Progenitor cell of endocrine pancreas (in vitro differentiated cells): ENCODE results near the gene NDOR1. TPM values are rescaled to one million over a fixed set of nuclear protein-coding genes. Genes with fewer than 3 reads are reported as not detected.

ENCODE experiments used
- DNase-seq: peaks from one replicate; pipeline ENCODE4 v3.0.0; 2021; ENCODE audit warnings: low spot score; ENCODE audit not compliant: unreplicated experiment
- H3K27ac Mint-ChIP-seq: 2 replicates; pipeline ENCODE4 v1.8.0; 2021; ENCODE audit warnings: mild to moderate bottlenecking, moderate library complexity, mixed read lengths
- H3K27me3 Mint-ChIP-seq: 2 replicates; pipeline ENCODE4 v1.8.0; 2021; ENCODE audit warnings: mixed read lengths
- H3K36me3 Mint-ChIP-seq: 2 replicates; pipeline ENCODE4 v1.8.0; 2022; ENCODE audit warnings: mixed read lengths; ENCODE audit not compliant: insufficient read depth
- H3K4me1 Mint-ChIP-seq: 2 replicates; pipeline ENCODE4 v1.8.0; 2021; ENCODE audit warnings: low read depth, mixed read lengths
- H3K4me3 Mint-ChIP-seq: 2 replicates; pipeline ENCODE4 v1.8.0; 2021; ENCODE audit warnings: low read depth, mild to moderate bottlenecking, moderate library complexity, mixed read lengths
- H3K9me3 Mint-ChIP-seq: 2 replicates; pipeline ENCODE4 v1.8.0; 2021; ENCODE audit warnings: low read depth, mixed read lengths
- CTCF ChIP-seq: fragments of 200-600 bp; sonication (generic); IDR thresholded peaks from one replicate; pipeline ENCODE4 v1.5.0; 2021; ENCODE audit warnings: antibody characterized with exemption, mild to moderate bottlenecking; ENCODE audit not compliant: unreplicated experiment
- total RNA-seq: library from RNA; stranded (reverse); gene quantifications from 2 replicates; pipeline ENCODE4 v1.2.1, GENCODE V29; 2021

The NDOR1 gene
- total RNA-seq, 1 donor from 2014 or later, result 37.4 TPM

GRCh38 chr9:137190315-137190856, 15.1 kb upstream of the NDOR1 start:
- Mint-ChIP-seq H3K36me3 (no peaks in the 10 kb centered on the region), H3K27me3 (no peaks in the 10 kb centered on the region), H3K4me3 (peak overlapping the region; percentile 92), H3K27ac (peak overlapping the region; percentile 74), H3K4me1 (peaks cover 17% of the 10 kb centered on the region), H3K9me3 (no peaks in the 10 kb centered on the region)
- DNase-seq, result no peak
- TF ChIP-seq CTCF, result no peak

DNA sequence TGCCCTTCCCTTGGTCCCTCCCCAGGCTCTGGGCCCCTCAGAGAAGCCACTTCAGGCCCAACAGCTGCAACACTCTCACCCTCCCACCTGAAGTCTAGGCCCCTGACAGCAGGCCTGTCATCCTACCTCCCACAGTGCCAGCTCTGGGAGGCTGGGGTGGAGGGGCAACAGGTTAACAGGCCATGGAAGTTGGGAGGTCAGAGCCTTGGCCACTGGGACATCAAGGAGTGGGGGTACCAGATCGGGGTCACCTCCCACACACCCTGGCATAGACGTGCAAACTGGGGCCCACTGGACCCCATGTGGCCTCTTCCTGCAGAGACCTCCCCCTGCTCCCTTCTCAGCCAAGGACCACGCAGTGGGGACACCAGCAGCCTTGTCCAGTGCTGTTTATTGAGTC, 14.3 kb upstream of the NDOR1 start:
- Mint-ChIP-seq H3K27ac (no peak overlapping the region), H3K4me1 (peaks cover 18% of the 10 kb centered on the region), H3K27me3 (no peaks in the 10 kb centered on the region), H3K36me3 (no peaks in the 10 kb centered on the region), H3K9me3 (no peaks in the 10 kb centered on the region), H3K4me3 (no peak overlapping the region)
- TF ChIP-seq CTCF, result no peak
- DNase-seq, result no peak

- H3K27me3 Mint-ChIP-seq, result no peaks in the 10 kb centered on the region
- H3K27ac Mint-ChIP-seq, result no peak overlapping the region
- no peak for TF ChIP-seq CTCF
- DNase-seq, result no peak
- H3K4me1 Mint-ChIP-seq, result peaks cover 16% of the 10 kb centered on the region
- no peaks in the 10 kb centered on the region for H3K9me3 Mint-ChIP-seq
- H3K36me3 Mint-ChIP-seq, result no peaks in the 10 kb centered on the region
- no peak overlapping the region for H3K4me3 Mint-ChIP-seq
Observed at GRCh38 chr9:137191691-137192447, 13.6 kb upstream of the NDOR1 start.

GRCh38 chr9:137192448-137192780, 13.1 kb upstream of the NDOR1 start:
- H3K27ac Mint-ChIP-seq, result no peak overlapping the region
- no peaks in the 10 kb centered on the region for H3K9me3 Mint-ChIP-seq
- H3K36me3 Mint-ChIP-seq, result no peaks in the 10 kb centered on the region
- no peak for TF ChIP-seq CTCF
- no peak for DNase-seq
- no peak overlapping the region for H3K4me3 Mint-ChIP-seq
- H3K27me3 Mint-ChIP-seq, result no peaks in the 10 kb centered on the region
- H3K4me1 Mint-ChIP-seq, result peaks cover 14% of the 10 kb centered on the region

GRCh38 chr9:137192859-137193258, 12.6 kb upstream of the NDOR1 start:
- Mint-ChIP-seq H3K9me3 (no peaks in the 10 kb centered on the region), H3K4me3 (no peak overlapping the region), H3K4me1 (peaks cover 11% of the 10 kb centered on the region), H3K27ac (no peak overlapping the region), H3K36me3 (no peaks in the 10 kb centered on the region), H3K27me3 (no peaks in the 10 kb centered on the region)
- no peak for TF ChIP-seq CTCF
- no peak for DNase-seq
